GM12865 (cell line): ENCODE measurements around the gene NPC1L1.
"Not testable (repeated sequence)": the region's sequence is repeated elsewhere in the genome, so short reads cannot be mapped to it uniquely, and the experiment has no call there.

ENCODE experiments used
- DNase-seq: peaks from one replicate; pipeline ENCODE4 v3.0.0; 2010; ENCODE audit warnings: low read depth
- H3K4me3 ChIP-seq: 2 replicates; pipeline ENCODE4 v1.5.1; 2011; ENCODE audit warnings: mild to moderate bottlenecking, low read depth, low read length, control low read depth
- CTCF ChIP-seq: IDR thresholded peaks from 2 replicates; pipeline ENCODE4 v1.5.1; 2011; ENCODE audit warnings: low read length, control low read depth, low read depth, inconsistent platforms; ENCODE audit not compliant: insufficient read depth; ENCODE audit errors: missing control alignments

Gene NPC1L1

GRCh38 chr7:44555350-44555749 lies 14.2 kb upstream of the NPC1L1 start:
- DNase-seq = no peak
- no peak for TF ChIP-seq CTCF
- H3K4me3 ChIP-seq = no peak overlapping the region

GRCh38 chr7:44552473-44553005 lies 11.4 kb upstream of the NPC1L1 start:
- not testable (repeated sequence) for H3K4me3 ChIP-seq, DNase-seq

GRCh38 chr7:44549457-44549856 lies 8.3 kb upstream of the NPC1L1 start:
- H3K4me3 ChIP-seq = no peak overlapping the region
- DNase-seq = no peak
- no peak for TF ChIP-seq CTCF

- TF ChIP-seq CTCF = no peak
- no peak overlapping the region for H3K4me3 ChIP-seq
- DNase-seq = no peak
These were observed 7.8 kb upstream of the NPC1L1 start for GRCh38 chr7:44548893-44549292.

- no peak overlapping the region for H3K4me3 ChIP-seq
- DNase-seq = no peak
- TF ChIP-seq CTCF = no peak
These were observed 6.6 kb upstream of the NPC1L1 start for GRCh38 chr7:44547536-44548231.

- no peak for TF ChIP-seq CTCF
- H3K4me3 ChIP-seq = no peak overlapping the region
- DNase-seq = no peak
These were observed 913 bp upstream of the NPC1L1 start for GRCh38 chr7:44541876-44542610.

GRCh38 chr7:44540592-44541027 lies 520 bp downstream of the NPC1L1 start:
- no peak for TF ChIP-seq CTCF
- no peak overlapping the region for H3K4me3 ChIP-seq
- no peak for DNase-seq
